HepG2 (cell line): ENCODE measurements around the gene GRIK5. TPM values are rescaled to one million over a fixed set of nuclear protein-coding genes. Genes with fewer than 3 reads are reported as not detected.

Experiments
- ATAC-seq: fragments of 200-7000 bp; cut with Tn5 transposase; 3 replicates; pipeline ENCODE4 v1.9.1; 2020; ENCODE audit warnings: mild to moderate bottlenecking, moderate library complexity
- BruUV-seq: library from RNA; stranded (reverse); fragments of 400-500 nt; replicated peaks from 2 replicates; lab custom pipeline; 2021; lab: Mats Ljungman, UMichigan
- CTCF ChIA-PET: fragments of 300-600 bp; formaldehyde crosslinking; extraction: SDS; loops from one replicate; lab custom pipeline; 2021; ENCODE audit warnings: low total read pairs, inconsistent platforms, low intra/inter-chr PET ratio; lab: Yijun Ruan, JAX
- POLR2A ChIA-PET: fragments of 350-600 bp; sonication (Branson Sonifier 250); formaldehyde crosslinking; loops from one replicate; lab custom pipeline; 2020; ENCODE audit warnings: antibody characterized with exemption, inconsistent platforms; lab: Yijun Ruan, JAX
- DNase-seq: peaks from one replicate; pipeline ENCODE4 v3.0.0-alpha.2; 2015; ENCODE audit warnings: low spot score
- FAIRE-seq: peaks from 3 replicates; lab custom pipeline; 2011; peaks lifted over from hg19 to GRCh38; lab: Jason Lieb, UNC
- H2AFZ ChIP-seq: one replicate; pipeline ENCODE4 v1.6.1; 2011; ENCODE audit warnings: low read length, inconsistent platforms
- H3K27ac ChIP-seq: fragments of 300-600 bp; 3 replicates; pipeline ENCODE4 v1.8.0; 2011; ENCODE audit warnings: mixed run types, mild to moderate bottlenecking, mixed read lengths, low read length, inconsistent platforms; ENCODE audit not compliant: insufficient read depth; ENCODE audit errors: extremely low read length
- H3K27me3 ChIP-seq, 2 experiments: fragments of 200-600 bp in 1 of 2; 2 replicates in 1 of 2; 3 replicates in 1 of 2; pipeline versions ENCODE4 v1.6.0 to v1.8.0; 2011; ENCODE audit warnings: low read length in 2 of 2, mild to moderate bottlenecking in 2 of 2, moderate library complexity in 2 of 2, inconsistent platforms in 1 of 2; ENCODE audit not compliant: insufficient read depth in 2 of 2, control insufficient read depth in 1 of 2
- H3K36me3 ChIP-seq, 2 experiments: fragments of 200-600 bp in 1 of 2; replicated peaks in 1 of 2; 2 replicates in 1 of 2; 3 replicates in 1 of 2; pipeline versions ENCODE4 v1.5.1 to v1.8.0; 2011; ENCODE audit warnings: low read length in 2 of 2, inconsistent platforms in 1 of 2; ENCODE audit not compliant: insufficient read depth in 2 of 2, control insufficient read depth in 1 of 2
- H3K4me1 ChIP-seq: 2 replicates; pipeline ENCODE4 v1.5.1; 2012; ENCODE audit warnings: low read length, inconsistent platforms; ENCODE audit not compliant: insufficient read depth
- H3K4me2 ChIP-seq: 2 replicates; pipeline ENCODE4 v1.6.0; 2011; ENCODE audit warnings: low read depth, low read length, inconsistent platforms
- H3K4me3 ChIP-seq, 3 experiments: fragments of 200-600 bp in 1 of 3; sonication (generic), shearing (Covaris generic) in 1 of 3; replicated peaks in 1 of 3; 2 replicates each; pipeline ENCODE4 v1.5.1; 2011 to 2016; ENCODE audit warnings: low read length in 3 of 3, inconsistent platforms in 2 of 3, low read depth in 2 of 3, mild to moderate bottlenecking in 2 of 3, control low read depth in 1 of 3, mixed read lengths in 1 of 3; ENCODE audit not compliant: insufficient read depth in 1 of 3
- H3K79me2 ChIP-seq: one replicate; pipeline ENCODE4 v1.6.1; 2011; ENCODE audit warnings: low read length, inconsistent platforms; ENCODE audit not compliant: insufficient read depth
- H3K9ac ChIP-seq: 2 replicates; pipeline ENCODE4 v1.6.0; 2011; ENCODE audit warnings: mild to moderate bottlenecking, low read depth, low read length, inconsistent platforms; ENCODE audit not compliant: insufficient read depth
- H3K9me3 ChIP-seq: 2 replicates; pipeline ENCODE4 v1.5.1; 2012; ENCODE audit warnings: mild to moderate bottlenecking, low read length
- H4K20me1 ChIP-seq: 2 replicates; pipeline ENCODE4 v1.6.0; 2011; ENCODE audit warnings: inconsistent platforms, mild to moderate bottlenecking, low read length, moderate library complexity; ENCODE audit not compliant: insufficient read depth
- ATF4 ChIP-seq, 2 experiments: fragments of 450-650 bp in 1 of 2; sonication (generic) in 1 of 2; formaldehyde crosslinking; IDR thresholded peaks; 2 replicates each; pipeline versions ENCODE4 v1.5.0 to v1.8.0; 2020 to 2022; ENCODE audit warnings: mild to moderate bottlenecking in 1 of 2, missing genetic modification reagents in 1 of 2
- BCL6 ChIP-seq: IDR thresholded peaks from 2 replicates; pipeline ENCODE4 v1.6.1; 2016; ENCODE audit warnings: missing genetic modification reagents, missing compliant biosample characterization
- DR1 ChIP-seq: sonication (generic); formaldehyde crosslinking; IDR thresholded peaks from 2 replicates; pipeline ENCODE4 v1.8.0; 2021; ENCODE audit warnings: mild to moderate bottlenecking, missing genetic modification reagents, inconsistent platforms
- HES4 ChIP-seq: sonication (generic); formaldehyde crosslinking; IDR thresholded peaks from 2 replicates; pipeline ENCODE4 v1.9.0; 2021; ENCODE audit warnings: mild to moderate bottlenecking, missing genetic modification reagents, borderline replicate concordance
- HNRNPL ChIP-seq: fragments of 200-400 bp; formaldehyde crosslinking; IDR thresholded peaks from 2 replicates; pipeline ENCODE4 v1.6.1; 2017; ENCODE audit warnings: mild to moderate bottlenecking, low read depth, low read length
- NR2F2 ChIP-seq: IDR thresholded peaks from 2 replicates; pipeline ENCODE4 v1.6.1; 2012; ENCODE audit warnings: low read depth, inconsistent platforms, borderline replicate concordance
- PLSCR1 ChIP-seq: sonication (generic); formaldehyde crosslinking; IDR thresholded peaks from 2 replicates; pipeline ENCODE4 v1.5.0; 2020; ENCODE audit warnings: missing genetic modification reagents, mild to moderate bottlenecking, borderline replicate concordance
- PREB ChIP-seq: sonication (generic); formaldehyde crosslinking; IDR thresholded peaks from 2 replicates; pipeline ENCODE4 v1.4.0; 2020; ENCODE audit warnings: missing genetic modification reagents
- RBM22 ChIP-seq: fragments of 200-400 bp; formaldehyde crosslinking; optimal IDR thresholded peaks from 2 replicates; pipeline ENCODE3; 2017; ENCODE audit warnings: mild to moderate bottlenecking, low read length, moderate library complexity
- SAFB2 ChIP-seq: sonication (generic); formaldehyde crosslinking; IDR thresholded peaks from 2 replicates; pipeline ENCODE4 v1.5.1; 2020; ENCODE audit warnings: missing genetic modification reagents, low read depth, mild to moderate bottlenecking, borderline replicate concordance
- SIX1 ChIP-seq: sonication (generic); formaldehyde crosslinking; IDR thresholded peaks from 2 replicates; pipeline ENCODE4 v1.4.0; 2020; ENCODE audit warnings: missing genetic modification reagents, borderline replicate concordance
- ZMAT5 ChIP-seq: sonication (generic); formaldehyde crosslinking; IDR thresholded peaks from 2 replicates; pipeline ENCODE4 v1.5.0; 2020; ENCODE audit warnings: mild to moderate bottlenecking, low read depth, missing genetic modification reagents, borderline replicate concordance
- ZNF138 ChIP-seq: sonication (generic); formaldehyde crosslinking; IDR thresholded peaks from 2 replicates; pipeline ENCODE4 v1.5.0; 2020; ENCODE audit warnings: mild to moderate bottlenecking, low read depth, missing genetic modification reagents
- ZNF17 ChIP-seq: sonication (generic); formaldehyde crosslinking; IDR thresholded peaks from 2 replicates; pipeline ENCODE4 v1.5.0; 2020; ENCODE audit warnings: mild to moderate bottlenecking, missing genetic modification reagents
- ZNF275 ChIP-seq: sonication (generic); formaldehyde crosslinking; IDR thresholded peaks from 2 replicates; pipeline ENCODE4 v1.8.0; 2022; ENCODE audit warnings: missing genetic modification reagents, mild to moderate bottlenecking, inconsistent platforms, borderline replicate concordance
- ZNF30 ChIP-seq: sonication (generic); formaldehyde crosslinking; IDR thresholded peaks from 2 replicates; pipeline ENCODE4 v1.5.0; 2020; ENCODE audit warnings: mild to moderate bottlenecking, missing genetic modification reagents
- ZNF350 ChIP-seq: sonication (generic); formaldehyde crosslinking; IDR thresholded peaks from 2 replicates; pipeline ENCODE4 v1.4.0; 2020; ENCODE audit warnings: mild to moderate bottlenecking, low read depth, missing genetic modification reagents, borderline replicate concordance
- ZNF441 ChIP-seq: sonication (generic); formaldehyde crosslinking; IDR thresholded peaks from 2 replicates; pipeline ENCODE4 v1.7.0; 2021; ENCODE audit warnings: missing genetic modification reagents, borderline replicate concordance
- ZNF615 ChIP-seq: sonication (generic); formaldehyde crosslinking; IDR thresholded peaks from 2 replicates; pipeline ENCODE4 v1.5.0; 2020; ENCODE audit warnings: mild to moderate bottlenecking, missing genetic modification reagents, borderline replicate concordance
- ZNF781 ChIP-seq: sonication (generic); formaldehyde crosslinking; IDR thresholded peaks from 2 replicates; pipeline ENCODE4 v1.5.1; 2020; ENCODE audit warnings: borderline replicate concordance, mild to moderate bottlenecking, missing genetic modification reagents; ENCODE audit errors: not compliant biosample characterization
- WGBS: methylation state at CpG from one replicate; pipeline ENCODE4 v1.1.6; 2017; ENCODE audit warnings: low lambda C conversion rate; 5-methylcytosine and 5-hydroxymethylcytosine counted together
- in situ Hi-C: cut with HindIII; loops from 2 replicates; pipeline ENCODE4 v1.10.0; 2017; ENCODE audit warnings: low pct_unique_long_range_greater_than_20kb; ENCODE audit not compliant: extremely low pct_ligation_motif_present
- intact Hi-C: fragments of 100-400 bp; cut with micrococcal nuclease; formaldehyde crosslinking; loops from one replicate; pipeline ENCODE4 v1.10.0; 2022; ENCODE audit not compliant: unreplicated experiment
- polyA plus RNA-seq, 8 experiments: library from polyadenylated mRNA; depleted of rRNA in 3 of 8; stranded (reverse) in 7 of 8; unstranded in 1 of 8; fragments of >200 nt; fragmentation: Illumina TruSeq in 4 of 8; extraction: Trizol in 4 of 8; gene quantifications; 2 replicates each; pipeline versions ENCODE4 v1.2.1 to v1.2.3, GENCODE V29; 2011 to 2016; ENCODE audit warnings: low read depth in 4 of 8, missing spikeins in 1 of 8, mixed read lengths in 1 of 8; ENCODE audit not compliant: insufficient read depth in 1 of 8
- total RNA-seq, 5 experiments: library from RNA; depleted of rRNA; stranded (reverse); fragments of >200 nt; fragmentation: Illumina TruSeq; extraction: Trizol; gene quantifications; 2 replicates each; pipeline ENCODE4 v1.2.3, GENCODE V29; 2016; ENCODE audit warnings: low read depth in 1 of 5

The GRIK5 gene
- total and polyA plus RNA-seq, 2 of the 13 experiments (the other 11 are each of a cell fraction or from before 2014, with no cell fraction given), result not detected

GRCh38 chr19:42089191-42089750 lies 19.3 kb upstream of the GRIK5 start:
- FAIRE-seq (no peak), DNase-seq (no peak), ATAC-seq (no peak)
- ChIA-PET POLR2A (no interaction called here), CTCF (no interaction called here)
- Histone ChIP-seq H3K4me3 (peak overlapping the region in 1 of 3 experiments; percentile 33; a peak in 1 of 6 replicates), H3K4me1 (peaks cover 29% of the 10 kb centered on the region), H4K20me1 (no peaks in the 10 kb centered on the region), H3K27me3 (peaks cover 1 to 23% of the 10 kb centered on the region in 2 experiments; a peak in 3 of 5 replicates), H3K27ac (no peak overlapping the region), H3K9ac (no peak overlapping the region), H3K9me3 (no peaks in the 10 kb centered on the region), H3K79me2 (no peaks in the 10 kb centered on the region), H3K4me2 (peak overlapping the region; percentile 39; the same call in 1 of the 2 replicates), H3K36me3 (no peaks in the 10 kb centered on the region), H2AFZ (no peak overlapping the region)
- intact Hi-C loops, result no loop called here
- WGBS, result 54% methylated on average over 13 of the region's 13 CpGs
- BruUV-seq, result no TSS peak
- in situ Hi-C loops, result no loop called here
- TF ChIP-seq ZNF17 (no peak), ZNF781 (no peak), ZNF275 (CRISPR knock-in tag) (no peak), HNRNPL (no peak), ZNF350 (CRISPR knock-in tag) (no peak), PLSCR1 (CRISPR knock-in tag) (no peak), BCL6 (CRISPR knock-in tag) (no peak), NR2F2 (no peak), ZNF441 (CRISPR knock-in tag) (no peak), RBM22 (no peak), ZMAT5 (CRISPR knock-in tag) (no peak), ATF4 (CRISPR knock-in tag; IDR thresholded peaks at IDR 0.05) (no peak), ZNF30 (no peak), ZNF138 (CRISPR knock-in tag) (no peak), ZNF615 (CRISPR knock-in tag) (no peak), SIX1 (CRISPR knock-in tag) (no peak), HES4 (no peak), PREB (CRISPR knock-in tag) (no peak), SAFB2 (no peak), DR1 (CRISPR knock-in tag) (no peak)
